Left lung (tissue), 8 donors: ENCODE results near the gene AMD1. TPM values are rescaled to one million over a fixed set of nuclear protein-coding genes. Genes with fewer than 3 reads are reported as not detected.

Experiments
- polyA plus RNA-seq, 6 donors: library from polyadenylated mRNA; unstranded; fragments of 120-200 nt; gene quantifications; one replicate each; pipeline ENCODE4 v1.2.1, GENCODE V29; 2013; ENCODE audit not compliant: insufficient read length in 6 of 6
- total RNA-seq, 2 donors: library from RNA; stranded (reverse); fragmentation: NEBNext Ultra II Directional; extraction: Animal tissue kit (Norgen Biotek cat#: 25700); gene quantifications; one replicate each; pipeline ENCODE4 v1.2.1, GENCODE V29; 2021
- donor health status: DM: no; HTN: yes; CAD: no.
- donor health status: DM: no; HTN: no; CAD: no.

Gene AMD1
- total and polyA plus RNA-seq, 8 donors, result 45.4 to 99.9 (median 58.7) TPM

Other genes starting within 250 kb of the AMD1 start
- 10 to 100 TPM; 18.4 to 21.3 TPM for gene CDK19, start 59.3 kb upstream of the AMD1 start, total RNA-seq
- gene CDK19, start 59.3 kb upstream of the AMD1 start, polyA plus RNA-seq, result 10 to 100 TPM; 33.5 to 46.1 (median 41.1) TPM
- gene GTF3C6, start 83.9 kb downstream of the AMD1 start, total RNA-seq, result 10 to 100 TPM; 71.0 to 74.7 TPM
- 10 to 100 TPM; 64.8 to 79.1 (median 67.7) TPM for gene GTF3C6, start 83.9 kb downstream of the AMD1 start, polyA plus RNA-seq
- gene RPF2, start 107.3 kb downstream of the AMD1 start, total RNA-seq, result 10 to 100 TPM; 20.8 to 28.3 TPM
- 10 to 100 TPM; 27.3 to 36.0 (median 29.8) TPM for gene RPF2, start 107.3 kb downstream of the AMD1 start, polyA plus RNA-seq
- gene SLC16A10, start 212.7 kb downstream of the AMD1 start, total RNA-seq, result 1 to 10 TPM; 7.2 to 8.5 TPM
- gene SLC16A10, start 212.7 kb downstream of the AMD1 start, polyA plus RNA-seq, result 1 to 10 TPM; 5.9 to 9.7 (median 8.0) TPM